WTC11 (cell line): ENCODE results near the gene EPC1.

Experiments used
- ATF2 ChIP-seq: sonication (generic); formaldehyde crosslinking; IDR thresholded peaks from 2 replicates; pipeline ENCODE4 v1.8.1; 2022; ENCODE audit warnings: low read depth, missing genetic modification reagents, borderline replicate concordance
- CREB1 ChIP-seq: sonication (generic); formaldehyde crosslinking; IDR thresholded peaks from 2 replicates; pipeline ENCODE4 v1.8.0; 2023; ENCODE audit warnings: mild to moderate bottlenecking, missing genetic modification reagents
- E2F1 ChIP-seq: sonication (generic); formaldehyde crosslinking; IDR thresholded peaks from 2 replicates; pipeline ENCODE4 v1.8.0; 2022; ENCODE audit warnings: mild to moderate bottlenecking, missing genetic modification reagents
- JUN ChIP-seq: sonication (generic); formaldehyde crosslinking; IDR thresholded peaks from 2 replicates; pipeline ENCODE4 v1.8.0; 2023; ENCODE audit warnings: mild to moderate bottlenecking, missing genetic modification reagents
- NR2C2 ChIP-seq: sonication (generic); formaldehyde crosslinking; IDR thresholded peaks from 2 replicates; pipeline ENCODE4 v1.8.0; 2022; ENCODE audit warnings: mild to moderate bottlenecking, missing genetic modification reagents
- PRDM15 ChIP-seq: sonication (generic); formaldehyde crosslinking; IDR thresholded peaks from 2 replicates; pipeline ENCODE4 v1.8.0; 2022; ENCODE audit warnings: missing genetic modification reagents
- ZBTB43 ChIP-seq: sonication (generic); formaldehyde crosslinking; IDR thresholded peaks from 2 replicates; pipeline ENCODE4 v1.8.1; 2023; ENCODE audit warnings: mild to moderate bottlenecking, missing genetic modification reagents
- ZNF138 ChIP-seq: sonication (generic); formaldehyde crosslinking; conservative IDR thresholded peaks from 2 replicates; pipeline ENCODE4 v1.8.1; 2022; ENCODE audit warnings: mild to moderate bottlenecking, moderate library complexity, missing genetic modification reagents
- TF ChIP-seq, protein P1 (sequence below): fragments of 200-600 bp; IDR thresholded peaks from 2 replicates; pipeline ENCODE4 v1.8.0; 2022; ENCODE audit warnings: antibody characterized with exemption
- TF ChIP-seq, protein P2 (sequence below): sonication (generic); formaldehyde crosslinking; IDR thresholded peaks from 2 replicates; pipeline ENCODE4 v1.8.0; 2022; ENCODE audit warnings: mild to moderate bottlenecking, missing genetic modification reagents
- TF ChIP-seq, protein P3 (sequence below): sonication (generic); formaldehyde crosslinking; conservative IDR thresholded peaks from 2 replicates; pipeline ENCODE4 v1.8.1; 2022; ENCODE audit warnings: mild to moderate bottlenecking, missing genetic modification reagents

- TF ChIP-seq, protein P1, sequence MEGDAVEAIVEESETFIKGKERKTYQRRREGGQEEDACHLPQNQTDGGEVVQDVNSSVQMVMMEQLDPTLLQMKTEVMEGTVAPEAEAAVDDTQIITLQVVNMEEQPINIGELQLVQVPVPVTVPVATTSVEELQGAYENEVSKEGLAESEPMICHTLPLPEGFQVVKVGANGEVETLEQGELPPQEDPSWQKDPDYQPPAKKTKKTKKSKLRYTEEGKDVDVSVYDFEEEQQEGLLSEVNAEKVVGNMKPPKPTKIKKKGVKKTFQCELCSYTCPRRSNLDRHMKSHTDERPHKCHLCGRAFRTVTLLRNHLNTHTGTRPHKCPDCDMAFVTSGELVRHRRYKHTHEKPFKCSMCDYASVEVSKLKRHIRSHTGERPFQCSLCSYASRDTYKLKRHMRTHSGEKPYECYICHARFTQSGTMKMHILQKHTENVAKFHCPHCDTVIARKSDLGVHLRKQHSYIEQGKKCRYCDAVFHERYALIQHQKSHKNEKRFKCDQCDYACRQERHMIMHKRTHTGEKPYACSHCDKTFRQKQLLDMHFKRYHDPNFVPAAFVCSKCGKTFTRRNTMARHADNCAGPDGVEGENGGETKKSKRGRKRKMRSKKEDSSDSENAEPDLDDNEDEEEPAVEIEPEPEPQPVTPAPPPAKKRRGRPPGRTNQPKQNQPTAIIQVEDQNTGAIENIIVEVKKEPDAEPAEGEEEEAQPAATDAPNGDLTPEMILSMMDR: no peak
- TF ChIP-seq ZBTB43 (CRISPR knock-in tag) (no peak), E2F1 (CRISPR knock-in tag) (no peak), NR2C2 (CRISPR knock-in tag) (no peak), ZNF138 (CRISPR knock-in tag) (no peak), PRDM15 (CRISPR knock-in tag) (no peak), JUN (CRISPR knock-in tag) (no peak), ATF2 (no peak), CREB1 (CRISPR knock-in tag) (no peak)
- TF ChIP-seq, protein P2, sequence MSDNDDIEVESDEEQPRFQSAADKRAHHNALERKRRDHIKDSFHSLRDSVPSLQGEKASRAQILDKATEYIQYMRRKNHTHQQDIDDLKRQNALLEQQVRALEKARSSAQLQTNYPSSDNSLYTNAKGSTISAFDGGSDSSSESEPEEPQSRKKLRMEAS (CRISPR knock-in tag): no peak
- TF ChIP-seq, protein P3, sequence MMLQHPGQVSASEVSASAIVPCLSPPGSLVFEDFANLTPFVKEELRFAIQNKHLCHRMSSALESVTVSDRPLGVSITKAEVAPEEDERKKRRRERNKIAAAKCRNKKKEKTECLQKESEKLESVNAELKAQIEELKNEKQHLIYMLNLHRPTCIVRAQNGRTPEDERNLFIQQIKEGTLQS: no peak
Observed at GRCh38 chr10:32379950-32380551, 33.1 kb upstream of the EPC1 start.
